Activated CD4-positive, CD25-positive, alpha-beta regulatory T cell treated with anti-CD3 and anti-CD28 coated beads, Interleukin-2, amount 50 U/mL, for 24 hours (primary cell): Measurements from ENCODE around the gene OR5D16.
"Not testable (repeated sequence)": the region's sequence is repeated elsewhere in the genome, so short reads cannot be mapped to it uniquely, and the experiment has no call there.

Experiments used
- ATAC-seq, 2 donors: fragments of 150-1000 bp; cut with Tn5 transposase; one replicate each; pipeline ENCODE4 v1.10.0; 2021; ENCODE audit warnings: mild to moderate bottlenecking in 1 of 2, moderate library complexity in 1 of 2

Gene OR5D16

DNA sequence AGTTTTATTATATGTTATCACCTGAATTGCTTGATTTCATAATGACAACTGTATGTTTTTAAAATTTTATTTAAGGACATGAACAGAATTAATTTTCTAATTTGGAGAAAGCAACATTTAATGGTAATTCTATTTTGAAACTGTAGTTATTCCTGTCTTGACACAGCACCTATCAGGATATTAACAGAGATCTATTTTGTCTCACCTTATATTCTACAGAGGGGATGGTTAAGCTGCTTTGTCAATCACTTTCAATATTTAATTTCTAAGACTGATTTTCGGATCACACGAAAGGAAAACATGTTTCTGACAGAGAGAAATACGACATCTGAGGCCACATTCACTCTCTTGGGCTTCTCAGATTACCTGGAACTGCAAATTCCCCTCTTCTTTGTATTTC is at the start of gene OR5D16:
Gene OR5D16, plus strand, starts transcription at position 301 of the 400 bp plus-strand sequence. Its CDS starts 0 bp downstream, at position 301.
- no peak for ATAC-seq

GRCh38 chr11:55791606-55792005 is 46.9 kb upstream of the OR5D16 start:
- no peak for ATAC-seq

- no peak for ATAC-seq
These were observed 45.2 kb upstream of the OR5D16 start for GRCh38 chr11:55793321-55793720.

DNA sequence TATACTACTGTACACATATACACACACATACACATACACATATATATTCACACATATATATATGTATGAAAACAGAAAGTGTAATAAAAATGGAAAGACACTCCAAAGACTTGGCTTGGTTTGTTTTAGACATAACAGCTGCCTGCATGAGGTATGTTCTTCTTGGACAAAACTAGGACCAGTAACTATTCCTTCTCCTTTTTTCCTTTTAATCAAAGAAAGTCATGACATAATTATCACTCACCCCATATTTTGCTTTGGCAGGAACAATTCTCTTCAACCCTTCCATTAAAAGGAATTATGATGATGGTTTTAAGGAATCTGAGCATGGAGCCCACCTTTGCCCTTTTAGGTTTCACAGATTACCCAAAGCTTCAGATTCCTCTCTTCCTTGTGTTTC is 43.3 kb upstream of the OR5D16 start, which contains the start of gene OR5D14:
Gene OR5D14, plus strand, starts transcription at position 301 of the 400 bp plus-strand sequence. Its CDS starts 0 bp downstream, at position 301.
- no peak for ATAC-seq

DNA sequence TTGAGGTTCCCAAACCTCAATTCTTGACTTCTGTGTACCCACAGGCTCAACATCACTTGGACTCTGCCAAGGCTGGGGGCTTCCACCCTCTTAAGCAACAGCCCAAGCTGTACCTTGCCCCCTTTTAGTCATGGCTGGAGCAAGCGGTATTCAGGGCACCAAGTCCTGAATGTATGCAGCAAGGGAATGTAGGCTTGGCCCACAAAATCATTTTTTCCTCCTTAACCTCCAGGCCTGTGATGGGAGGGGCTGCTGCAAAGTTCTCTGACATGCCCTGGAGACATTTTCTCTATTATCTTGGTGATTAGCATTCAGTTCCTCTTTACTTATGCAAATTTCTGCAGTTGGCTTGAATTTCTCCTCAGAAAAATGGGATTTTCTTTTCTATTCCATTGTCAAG is 32.3 kb upstream of the OR5D16 start:
- ATAC-seq = no peak

- no peak for ATAC-seq
These were observed 27.5 kb upstream of the OR5D16 start, which contains the start of gene OR5L1 for GRCh38 chr11:55811067-55811466. Gene OR5L1 (plus strand): TSS chr11:55811367. CDS start chr11:55811467, 100 bp downstream.

GRCh38 chr11:55819330-55819729 is 19.2 kb upstream of the OR5D16 start, which contains the start of gene OR5D18:
Gene OR5D18 (plus strand): TSS chr11:55819630. CDS start chr11:55819630, 0 bp downstream.
- no peak for ATAC-seq

DNA sequence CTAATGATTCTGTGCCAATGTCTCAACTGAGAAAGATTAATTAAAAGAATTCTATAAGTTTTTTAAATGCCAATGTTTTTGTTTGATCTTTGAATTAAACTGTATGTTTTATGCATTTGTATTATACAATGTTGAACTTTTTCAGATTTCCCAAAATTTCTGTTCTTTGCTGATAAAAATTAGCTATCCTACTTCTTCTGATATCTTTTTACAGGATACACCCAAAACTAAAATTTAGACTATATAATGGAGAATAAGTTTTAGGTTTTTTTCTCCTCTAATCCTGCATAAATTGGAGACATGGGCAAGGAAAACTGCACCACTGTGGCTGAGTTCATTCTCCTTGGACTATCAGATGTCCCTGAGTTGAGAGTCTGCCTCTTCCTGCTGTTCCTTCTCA is 11.6 kb upstream of the OR5D16 start, which contains the start of gene OR5L2:
Gene OR5L2, plus strand, starts transcription at position 301 of the 400 bp plus-strand sequence. Its CDS starts 0 bp downstream, at position 301.
- no peak for ATAC-seq

- no peak for ATAC-seq
These were observed 8.9 kb downstream of the OR5D16 start for GRCh38 chr11:55847453-55847852.

- no peak for ATAC-seq
These were observed 10.5 kb downstream of the OR5D16 start for GRCh38 chr11:55849037-55849436.

DNA sequence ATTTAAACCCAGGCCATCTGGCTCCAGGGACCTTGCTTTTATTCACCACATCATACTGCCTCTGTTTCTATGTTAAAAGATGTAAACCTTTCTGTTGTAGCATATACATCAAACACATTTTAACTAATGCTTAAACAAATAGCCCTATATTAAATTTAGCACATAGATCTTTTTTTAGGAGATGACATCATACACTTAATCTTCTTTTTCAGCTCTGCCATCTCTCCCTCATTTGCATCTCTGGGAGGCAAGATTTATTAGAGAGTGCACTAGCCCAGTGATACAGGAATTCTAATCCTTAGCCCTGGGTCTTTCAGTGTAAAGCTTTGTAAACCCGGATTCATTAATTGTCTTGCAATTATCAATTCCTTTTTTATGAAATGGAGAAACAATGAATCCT is 13.6 kb downstream of the OR5D16 start:
- ATAC-seq = no peak

GRCh38 chr11:55854704-55855103 is 16.2 kb downstream of the OR5D16 start:
- ATAC-seq = no peak

- not testable (repeated sequence) for ATAC-seq
These were observed 28.8 kb downstream of the OR5D16 start for GRCh38 chr11:55867354-55867753.

- ATAC-seq = not testable (repeated sequence)
These were observed 34.2 kb downstream of the OR5D16 start for GRCh38 chr11:55872731-55873130.

GRCh38 chr11:55873146-55873545 is 34.6 kb downstream of the OR5D16 start:
- not testable (repeated sequence) for ATAC-seq

GRCh38 chr11:55882997-55883396 is 44.4 kb downstream of the OR5D16 start, which contains the start of gene TRIM51:
Gene TRIM51 (plus strand): TSS chr11:55883297. CDS start chr11:55885429, 2,132 bp downstream.
- not testable (repeated sequence) for ATAC-seq

- not testable (repeated sequence) for ATAC-seq
These were observed 46.4 kb downstream of the OR5D16 start for GRCh38 chr11:55884995-55885394.

GRCh38 chr11:55885481-55885880 is 46.9 kb downstream of the OR5D16 start:
- ATAC-seq = not testable (repeated sequence)
